H1 (cell line): ENCODE measurements around the gene PACSIN2. TPM values are rescaled to one million over a fixed set of nuclear protein-coding genes. Genes with fewer than 3 reads are reported as not detected.

Experiments
- ATF2 ChIP-seq: IDR thresholded peaks from 2 replicates; pipeline ENCODE4 v1.6.1; 2012; ENCODE audit warnings: low read length, inconsistent platforms
- CTBP2 ChIP-seq: IDR thresholded peaks from 2 replicates; pipeline ENCODE4 v1.7.0; 2011; ENCODE audit warnings: borderline replicate concordance, mild to moderate bottlenecking, moderate library complexity, mixed read lengths, low read length; ENCODE audit not compliant: insufficient read depth, insufficient read length
- GABPA ChIP-seq: IDR thresholded peaks from 2 replicates; pipeline ENCODE4 v1.6.1; 2011; ENCODE audit warnings: mild to moderate bottlenecking, low read length, moderate library complexity, borderline replicate concordance; ENCODE audit not compliant: insufficient read depth
- SIRT6 ChIP-seq: IDR thresholded peaks from one replicate; pipeline ENCODE4 v1.7.1; 2012; ENCODE audit warnings: low read length, inconsistent platforms
- TAF7 ChIP-seq: optimal IDR thresholded peaks from 2 replicates; pipeline ENCODE3; 2011; ENCODE audit warnings: low read depth, mild to moderate bottlenecking, inconsistent platforms, low read length, moderate library complexity, borderline replicate concordance
- polyA plus RNA-seq, 7 experiments: library from polyadenylated mRNA; depleted of rRNA in 3 of 7; stranded (reverse) in 5 of 7; unstranded in 2 of 7; fragments of >200 nt in 5 of 7; fragments of 200-250 nt in 2 of 7; gene quantifications; 1 replicate in 5 of 7; 2 replicates in 1 of 7; 4 replicates in 1 of 7; pipeline versions ENCODE4 v1.2.1 to v1.2.3, GENCODE V29; 2011 to 2013; ENCODE audit warnings: missing spikeins in 2 of 7, mixed read lengths in 2 of 7
- total RNA-seq: library from RNA; stranded (reverse); fragmentation: NEBNext Ultra II Directional; extraction: Animal tissue kit (Norgen Biotek cat#: 25700); gene quantifications from 2 replicates; pipeline ENCODE4 v1.2.1, GENCODE V29; 2021

The PACSIN2 gene
- total and polyA plus RNA-seq, 2 of the 8 experiments (the other 6 are each of a cell fraction or from before 2014, with no cell fraction given): 44.8 to 64.2 TPM

DNA sequence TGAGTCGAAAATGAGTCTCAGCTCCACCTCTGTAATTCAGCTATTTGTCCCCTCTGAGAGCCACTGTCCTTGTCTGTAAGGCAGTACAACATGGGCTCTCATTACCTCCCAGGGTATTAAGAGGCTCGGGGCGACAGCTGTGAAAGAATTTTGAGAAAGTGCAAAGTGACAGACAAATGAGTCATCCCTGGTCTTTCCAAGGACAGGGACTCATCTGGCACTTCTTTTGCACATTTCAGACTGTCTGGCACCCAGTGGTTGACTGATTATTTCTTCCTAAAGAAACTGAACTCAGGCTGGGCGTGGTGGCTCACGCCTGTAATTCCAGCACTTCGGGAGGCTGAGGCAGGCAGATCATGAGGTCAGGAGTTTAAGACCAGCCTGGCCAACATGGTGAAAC lies 95.8 kb downstream of the PACSIN2 start (continued):
- TF ChIP-seq TAF7 (no peak), GABPA (no peak), ATF2 (no peak), SIRT6 (no peak), CTBP2 (no peak)
- TF ChIP-seq, all 59 proteins: peak for 0
